Peyer's patch (tissue), 4 donors: ENCODE results near the gene ZNF367. TPM values are rescaled to one million over a fixed set of nuclear protein-coding genes. Genes with fewer than 3 reads are reported as not detected.
A peak's percentile ranks its signal among the peaks of the same experiment; 100 is the strongest.

Experiments
- DNase-seq, 3 donors: peaks; one replicate each; pipeline ENCODE4 v3.0.0-alpha.2; 2017 to 2019
- H3K27ac ChIP-seq, 4 donors: fragments of 200-600 bp; sonication (generic); one replicate each; pipeline ENCODE4 v1.5.1; 2016 to 2019
- H3K27me3 ChIP-seq, 2 donors: fragments of 200-600 bp; sonication (generic); one replicate each; pipeline ENCODE4 v1.5.1; 2019
- H3K36me3 ChIP-seq, 3 donors: fragments of 200-600 bp; sonication (generic); one replicate each; pipeline ENCODE4 v1.5.1; 2016 to 2019
- H3K4me1 ChIP-seq, 4 donors: fragments of 200-600 bp; sonication (generic); one replicate each; pipeline ENCODE4 v1.5.1; 2016 to 2019
- H3K4me3 ChIP-seq, 4 donors: fragments of 200-600 bp; sonication (generic); 1 replicate in 3 of 4; 2 replicates in 1 of 4; pipeline ENCODE4 v1.5.1; 2016 to 2019; ENCODE audit warnings: mild to moderate bottlenecking in 1 of 4
- H3K9me3 ChIP-seq, 4 donors: fragments of 200-600 bp; sonication (generic); one replicate each; pipeline ENCODE4 v1.5.1; 2016 to 2019; ENCODE audit warnings: mild to moderate bottlenecking in 1 of 4
- POLR2A ChIP-seq, 2 donors: fragments of 450-650 bp; IDR thresholded peaks; one replicate each; pipeline ENCODE4 v1.5.1; 2017; ENCODE audit warnings: antibody characterized with exemption in 2 of 2, mild to moderate bottlenecking in 2 of 2, moderate library complexity in 2 of 2
- total RNA-seq, 4 donors: library from RNA; depleted of rRNA; stranded (reverse); fragments of >200 nt; gene quantifications; one replicate each; pipeline ENCODE4 v1.1.0, GENCODE V29; 2016
- TF ChIP-seq, protein P1 (sequence below), 6 experiments: fragments of 450-650 bp in 4 of 6; fragments of 200-600 bp in 2 of 6; sonication (generic) in 1 of 6; IDR thresholded peaks; one replicate each; pipeline ENCODE4 v1.5.1; 2017 to 2019; ENCODE audit warnings: antibody characterized with exemption in 6 of 6, mild to moderate bottlenecking in 3 of 6, moderate library complexity in 1 of 6

Gene ZNF367
- total RNA-seq, 4 donors from 2014 or later = 1.5 to 7.4 (median 3.4) TPM

GRCh38 chr9:96412174-96412913, 5.8 kb downstream of the ZNF367 start:
- peaks cover 0 to 13% (median 8%) of the 10 kb centered on the region in 4 donors for H3K4me1 ChIP-seq
- DNase-seq = no peak
- no peaks in the 10 kb centered on the region for H3K36me3 ChIP-seq
- peak overlapping the region in 1 of 4 donors; percentile 77 for H3K27ac ChIP-seq
- H3K27me3 ChIP-seq = no peaks in the 10 kb centered on the region
- TF ChIP-seq, protein P1, sequence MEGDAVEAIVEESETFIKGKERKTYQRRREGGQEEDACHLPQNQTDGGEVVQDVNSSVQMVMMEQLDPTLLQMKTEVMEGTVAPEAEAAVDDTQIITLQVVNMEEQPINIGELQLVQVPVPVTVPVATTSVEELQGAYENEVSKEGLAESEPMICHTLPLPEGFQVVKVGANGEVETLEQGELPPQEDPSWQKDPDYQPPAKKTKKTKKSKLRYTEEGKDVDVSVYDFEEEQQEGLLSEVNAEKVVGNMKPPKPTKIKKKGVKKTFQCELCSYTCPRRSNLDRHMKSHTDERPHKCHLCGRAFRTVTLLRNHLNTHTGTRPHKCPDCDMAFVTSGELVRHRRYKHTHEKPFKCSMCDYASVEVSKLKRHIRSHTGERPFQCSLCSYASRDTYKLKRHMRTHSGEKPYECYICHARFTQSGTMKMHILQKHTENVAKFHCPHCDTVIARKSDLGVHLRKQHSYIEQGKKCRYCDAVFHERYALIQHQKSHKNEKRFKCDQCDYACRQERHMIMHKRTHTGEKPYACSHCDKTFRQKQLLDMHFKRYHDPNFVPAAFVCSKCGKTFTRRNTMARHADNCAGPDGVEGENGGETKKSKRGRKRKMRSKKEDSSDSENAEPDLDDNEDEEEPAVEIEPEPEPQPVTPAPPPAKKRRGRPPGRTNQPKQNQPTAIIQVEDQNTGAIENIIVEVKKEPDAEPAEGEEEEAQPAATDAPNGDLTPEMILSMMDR (IDR thresholded peaks at IDR 0.05) = no peak
- no peak for TF ChIP-seq POLR2A (IDR thresholded peaks at IDR 0.05)
- no peaks in the 10 kb centered on the region for H3K9me3 ChIP-seq
- no peak overlapping the region for H3K4me3 ChIP-seq

DNA sequence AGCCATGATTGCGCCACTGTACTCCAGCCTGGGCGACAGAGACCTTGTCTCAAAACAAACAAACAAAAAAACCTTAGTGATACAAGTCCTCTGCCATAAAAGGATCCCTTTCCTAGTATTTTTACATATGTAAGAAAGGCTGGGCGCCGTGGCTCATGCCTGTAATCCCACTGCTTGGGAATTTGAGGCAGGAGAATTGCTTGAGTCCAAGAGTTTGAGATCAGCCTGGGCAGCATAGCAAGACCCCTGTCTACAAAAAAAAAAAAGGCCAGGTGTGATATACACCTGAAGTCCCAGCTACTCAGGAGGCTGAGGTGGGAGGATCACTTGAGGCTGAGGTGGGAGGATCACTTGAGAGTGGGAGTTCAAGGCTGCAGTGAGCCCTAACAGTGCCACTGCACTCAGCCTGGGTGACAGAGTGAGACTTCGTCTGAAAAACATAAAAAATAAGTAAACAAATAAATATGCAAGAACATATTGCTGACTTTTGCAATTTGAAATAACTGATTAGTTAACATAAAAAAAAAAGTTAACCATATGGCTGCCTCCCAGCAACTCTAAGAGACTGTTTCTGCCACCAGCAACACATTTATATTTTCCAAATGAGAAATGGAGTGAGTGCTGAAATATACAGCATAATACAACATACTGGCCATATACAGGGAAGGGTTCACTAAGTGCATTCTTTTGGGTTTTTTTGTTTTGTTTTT, 6.9 kb downstream of the ZNF367 start:
- peaks cover 0 to 9% (median 5%) of the 10 kb centered on the region in 4 donors for H3K4me1 ChIP-seq
- no peak for TF ChIP-seq POLR2A (IDR thresholded peaks at IDR 0.05)
- TF ChIP-seq, protein P1 (IDR thresholded peaks at IDR 0.05) = no peak
- no peaks in the 10 kb centered on the region for H3K36me3 ChIP-seq
- no peak overlapping the region for H3K4me3 ChIP-seq
- no peaks in the 10 kb centered on the region for H3K27me3 ChIP-seq
- no peaks in the 10 kb centered on the region for H3K9me3 ChIP-seq
- no peak overlapping the region for H3K27ac ChIP-seq
- no peak for DNase-seq

GRCh38 chr9:96408409-96409280, 9.5 kb downstream of the ZNF367 start:
- no peaks in the 10 kb centered on the region for H3K36me3 ChIP-seq
- TF ChIP-seq, protein P1 (IDR thresholded peaks at IDR 0.05) = no peak
- no peak for TF ChIP-seq POLR2A (IDR thresholded peaks at IDR 0.05)
- H3K27me3 ChIP-seq = no peaks in the 10 kb centered on the region
- DNase-seq = no peak
- peak overlapping the region in 1 of 4 donors; percentile 21 for H3K27ac ChIP-seq
- H3K9me3 ChIP-seq = no peaks in the 10 kb centered on the region
- no peak overlapping the region for H3K4me3 ChIP-seq
- no peaks in the 10 kb centered on the region for H3K4me1 ChIP-seq

- H3K4me1 ChIP-seq = no peaks in the 10 kb centered on the region
- no peaks in the 10 kb centered on the region for H3K27me3 ChIP-seq
- DNase-seq = no peak
- no peaks in the 10 kb centered on the region for H3K36me3 ChIP-seq
- no peaks in the 10 kb centered on the region for H3K9me3 ChIP-seq
- TF ChIP-seq, protein P1 (IDR thresholded peaks at IDR 0.05) = no peak
- no peak for TF ChIP-seq POLR2A (IDR thresholded peaks at IDR 0.05)
- H3K27ac ChIP-seq = no peak overlapping the region
- H3K4me3 ChIP-seq = no peak overlapping the region
Measured at GRCh38 chr9:96400132-96400910, 17.8 kb downstream of the ZNF367 start.

GRCh38 chr9:96399325-96399633, 18.9 kb downstream of the ZNF367 start:
- Histone ChIP-seq H3K27ac (peak overlapping the region; percentile 13 to 53 (median 37)), H3K27me3 (no peaks in the 10 kb centered on the region), H3K9me3 (no peaks in the 10 kb centered on the region), H3K36me3 (no peaks in the 10 kb centered on the region), H3K4me1 (no peaks in the 10 kb centered on the region), H3K4me3 (no peak overlapping the region)
- TF ChIP-seq POLR2A (IDR thresholded peaks at IDR 0.05) = no peak
- TF ChIP-seq, protein P1 (IDR thresholded peaks at IDR 0.05) = no peak
- DNase-seq = no peak
